ENCODE results near the gene ZNF30.

- TF ChIP-seq CTCF (conservative IDR thresholded peaks at IDR 0.05) = no peak
- no peak for TF ChIP-seq ZFX (IDR thresholded peaks at IDR 0.05)
Observed at GRCh38 chr19:34936184-34936583, 9.5 kb downstream of the ZNF30 start.

Data from C4-2B (cell line).